ENCODE data around the gene DDX24. TPM values are rescaled to one million over a fixed set of nuclear protein-coding genes. Genes with fewer than 3 reads are reported as not detected.

The DDX24 gene
- total RNA-seq, 1 donor from 2014 or later, result 206 TPM

DNA sequence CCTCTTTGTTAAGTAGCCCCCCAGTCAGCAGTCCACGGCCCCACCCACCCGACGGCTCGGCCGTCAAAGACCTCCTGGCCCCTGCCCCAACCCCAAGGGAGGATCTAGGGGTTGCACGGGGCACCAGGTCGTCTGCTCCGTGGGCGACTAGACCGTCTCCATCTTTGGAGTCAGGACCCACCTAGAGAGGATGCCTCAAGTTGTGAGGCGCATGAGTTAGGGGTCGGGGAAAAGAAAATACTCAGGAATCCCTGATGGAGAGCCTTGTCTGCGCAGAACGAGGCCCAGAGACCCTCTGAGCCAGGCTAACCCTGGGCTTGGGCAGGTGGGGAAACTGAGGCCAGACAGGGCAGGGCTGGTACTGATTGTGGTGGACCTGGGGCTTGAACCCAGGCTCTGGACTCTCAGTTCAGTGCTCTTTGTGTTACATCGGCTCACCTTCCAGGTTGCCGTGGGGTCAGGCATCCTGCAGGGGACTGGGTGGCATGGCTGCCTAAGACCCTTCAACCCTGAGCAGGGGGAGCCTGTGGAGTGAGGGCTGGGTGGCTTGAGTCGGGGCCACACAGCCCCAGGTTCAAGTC, 54.0 kb downstream of the DDX24 start:
- peak overlapping the region; percentile 53 for H3K4me3 ChIP-seq (ENCODE audit: insufficient read depth, low read depth, low read length)
- H3K27ac ChIP-seq (ENCODE audit: low read depth, low read length), result no peak overlapping the region
- Mint-ChIP-seq H3K4me1 (ENCODE audit: low read depth, unreplicated experiment) (no peaks in the 10 kb centered on the region), H3K4me3 (ENCODE audit: unreplicated experiment) (peak overlapping the region; percentile 74), H3K27me3 (ENCODE audit: low read depth, unreplicated experiment) (peaks cover 4% of the 10 kb centered on the region), H3K9me3 (ENCODE audit: unreplicated experiment) (peaks cover 2% of the 10 kb centered on the region), H3K36me3 (ENCODE audit: low read depth, unreplicated experiment) (peaks cover 4% of the 10 kb centered on the region), H3K27ac (ENCODE audit: unreplicated experiment) (no peak overlapping the region)
- no peaks in the 10 kb centered on the region for H3K27me3 ChIP-seq (ENCODE audit: insufficient read depth, low read length)
- H3K9ac ChIP-seq (ENCODE audit: low read length), result peak overlapping the region; percentile 57
- no peaks in the 10 kb centered on the region for H3K9me3 ChIP-seq (ENCODE audit: insufficient read depth, low read depth, low read length)
- H3K36me3 ChIP-seq (ENCODE audit: insufficient read depth, low read length), result no peaks in the 10 kb centered on the region
- TF ChIP-seq, protein P1, sequence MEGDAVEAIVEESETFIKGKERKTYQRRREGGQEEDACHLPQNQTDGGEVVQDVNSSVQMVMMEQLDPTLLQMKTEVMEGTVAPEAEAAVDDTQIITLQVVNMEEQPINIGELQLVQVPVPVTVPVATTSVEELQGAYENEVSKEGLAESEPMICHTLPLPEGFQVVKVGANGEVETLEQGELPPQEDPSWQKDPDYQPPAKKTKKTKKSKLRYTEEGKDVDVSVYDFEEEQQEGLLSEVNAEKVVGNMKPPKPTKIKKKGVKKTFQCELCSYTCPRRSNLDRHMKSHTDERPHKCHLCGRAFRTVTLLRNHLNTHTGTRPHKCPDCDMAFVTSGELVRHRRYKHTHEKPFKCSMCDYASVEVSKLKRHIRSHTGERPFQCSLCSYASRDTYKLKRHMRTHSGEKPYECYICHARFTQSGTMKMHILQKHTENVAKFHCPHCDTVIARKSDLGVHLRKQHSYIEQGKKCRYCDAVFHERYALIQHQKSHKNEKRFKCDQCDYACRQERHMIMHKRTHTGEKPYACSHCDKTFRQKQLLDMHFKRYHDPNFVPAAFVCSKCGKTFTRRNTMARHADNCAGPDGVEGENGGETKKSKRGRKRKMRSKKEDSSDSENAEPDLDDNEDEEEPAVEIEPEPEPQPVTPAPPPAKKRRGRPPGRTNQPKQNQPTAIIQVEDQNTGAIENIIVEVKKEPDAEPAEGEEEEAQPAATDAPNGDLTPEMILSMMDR (IDR thresholded peaks at IDR 0.05; ENCODE audit: insufficient read depth, low read depth, low read length), result no peak
- no peak for TF ChIP-seq EZH2 (IDR thresholded peaks at IDR 0.05; ENCODE audit: insufficient read depth, low read length)
- no peaks in the 10 kb centered on the region for H4K20me1 ChIP-seq (ENCODE audit: insufficient read depth, low read length)
- H2AFZ ChIP-seq (ENCODE audit: low read depth, low read length), result no peak overlapping the region
- peaks cover 26% of the 10 kb centered on the region for H3K4me1 ChIP-seq (ENCODE audit: insufficient read depth, low read length)
- FAIRE-seq (no peak), DNase-seq (ENCODE audit: low read depth) (no peak)
- peak overlapping the region; percentile 70 for H3K4me2 ChIP-seq (ENCODE audit: low read length)
- H3K79me2 ChIP-seq (ENCODE audit: insufficient read depth, low read length), result no peaks in the 10 kb centered on the region

DNA sequence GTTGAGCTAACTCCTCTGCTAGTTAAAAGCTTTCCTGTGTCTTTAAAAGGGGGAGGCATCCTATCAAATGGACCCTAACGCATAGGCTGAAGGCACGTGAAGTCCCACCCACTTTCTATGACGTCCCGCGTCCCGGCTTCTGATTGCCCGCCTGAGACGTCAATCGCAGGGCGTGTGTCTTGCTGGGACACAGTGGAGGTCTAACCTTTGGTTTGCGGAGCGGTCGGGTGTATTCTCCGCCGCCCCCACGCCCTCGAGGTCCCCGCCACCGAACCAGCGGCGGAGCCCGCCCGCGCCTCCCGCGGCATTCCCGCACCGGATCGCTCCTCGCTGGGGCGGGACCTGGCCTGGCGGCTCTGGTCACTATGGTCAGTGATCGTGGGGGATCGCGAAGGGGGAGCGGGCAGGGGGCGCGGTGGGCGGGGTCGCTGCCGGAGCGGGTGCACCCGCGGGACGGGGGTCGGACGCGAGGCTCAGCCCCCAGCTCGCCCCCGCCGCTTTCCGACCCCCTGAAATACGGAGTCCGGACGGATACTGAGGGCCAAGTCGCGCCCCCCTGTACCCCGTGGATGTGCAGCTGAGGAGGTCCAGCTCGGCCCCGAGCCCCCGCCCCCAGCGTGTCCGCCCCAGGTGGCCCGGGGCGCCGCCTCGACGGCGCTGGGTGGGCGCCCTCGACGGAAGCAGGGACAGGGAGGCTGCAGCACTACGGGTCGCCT, 54.7 kb downstream of the DDX24 start, which contains the start of gene OTUB2:
Gene OTUB2 (plus strand): TSS at position 168 of the 716 bp plus-strand sequence. CDS start 198 bp downstream, at position 366.
- no peak within 1 kb of the TSS for H3K27ac ChIP-seq (ENCODE audit: low read depth, low read length)
- Mint-ChIP-seq H3K4me1 (ENCODE audit: low read depth, unreplicated experiment) (no peaks in the 10 kb centered on the region), H3K27ac (ENCODE audit: unreplicated experiment) (no peak within 1 kb of the TSS), H3K27me3 (ENCODE audit: low read depth, unreplicated experiment) (peaks cover 4% of the 10 kb centered on the region), H3K9me3 (ENCODE audit: unreplicated experiment) (peaks cover 2% of the 10 kb centered on the region), H3K36me3 (ENCODE audit: low read depth, unreplicated experiment) (peaks cover 4% of the 10 kb centered on the region), H3K4me3 (ENCODE audit: unreplicated experiment) (peak within 1 kb of the TSS; percentile 84)
- H3K4me3 ChIP-seq (ENCODE audit: insufficient read depth, low read depth, low read length), result peak within 1 kb of the TSS; percentile 53
- peak within 1 kb of the TSS; percentile 57 for H3K9ac ChIP-seq (ENCODE audit: low read length)
- peaks cover 33% of the 10 kb centered on the region for H3K4me1 ChIP-seq (ENCODE audit: insufficient read depth, low read length)
- H3K36me3 ChIP-seq (ENCODE audit: insufficient read depth, low read length), result no peaks in the 10 kb centered on the region
- H2AFZ ChIP-seq (ENCODE audit: low read depth, low read length), result peak within 1 kb of the TSS; percentile 40
- no peak for TF ChIP-seq EZH2 (IDR thresholded peaks at IDR 0.05; ENCODE audit: insufficient read depth, low read length)
- TF ChIP-seq, protein P1 (IDR thresholded peaks at IDR 0.05; ENCODE audit: insufficient read depth, low read depth, low read length), result no peak
- H3K9me3 ChIP-seq (ENCODE audit: insufficient read depth, low read depth, low read length), result no peaks in the 10 kb centered on the region
- H4K20me1 ChIP-seq (ENCODE audit: insufficient read depth, low read length), result no peaks in the 10 kb centered on the region
- DNase-seq (ENCODE audit: low read depth), result peak; percentile 96
- FAIRE-seq, result peak; percentile 79
- H3K79me2 ChIP-seq (ENCODE audit: insufficient read depth, low read length), result no peaks in the 10 kb centered on the region
- H3K4me2 ChIP-seq (ENCODE audit: low read length), result peak within 1 kb of the TSS; percentile 70
- no peaks in the 10 kb centered on the region for H3K27me3 ChIP-seq (ENCODE audit: insufficient read depth, low read length)
